Inflammatory macrophage treated with lipopolysaccharide for 1 hour (primary cell): ENCODE results near the gene GCAT.

Experiments used
- DNase-seq, 2 donors: peaks; one replicate each; pipeline ENCODE4 v3.0.0-alpha.2; 2020 to 2022

GCAT gene

GRCh38 chr22:37811867-37812266 lies 4.1 kb downstream of the GCAT start:
- no peak for DNase-seq

- DNase-seq = no peak
These were observed 5.3 kb downstream of the GCAT start for GRCh38 chr22:37812869-37813678.

GRCh38 chr22:37815593-37815992 lies 7.9 kb downstream of the GCAT start:
- no peak for DNase-seq

GRCh38 chr22:37816543-37817180 lies 8.9 kb downstream of the GCAT start:
- no peak for DNase-seq

GRCh38 chr22:37817705-37818408 lies 10.1 kb downstream of the GCAT start:
- DNase-seq = peak; percentile 56 to 91

- DNase-seq = peak; percentile 59 to 65
These were observed 10.8 kb downstream of the GCAT start for GRCh38 chr22:37818409-37819104.

- DNase-seq = no peak
These were observed 11.3 kb downstream of the GCAT start for GRCh38 chr22:37819105-37819433.

GRCh38 chr22:37820350-37820749 lies 12.6 kb downstream of the GCAT start:
- no peak for DNase-seq

GRCh38 chr22:37822079-37822833 lies 14.5 kb downstream of the GCAT start:
- DNase-seq = no peak

GRCh38 chr22:37823134-37823985 lies 15.6 kb downstream of the GCAT start, which contains the start of gene GALR3:
TSS of gene GALR3 (plus strand) at chr22:37823382. CDS start at chr22:37823407, 25 bp downstream.
- no peak for DNase-seq

GRCh38 chr22:37824674-37825641 lies 17.2 kb downstream of the GCAT start:
- no peak for DNase-seq

GRCh38 chr22:37827056-37827455 lies 19.3 kb downstream of the GCAT start:
- DNase-seq = no peak

GRCh38 chr22:37830093-37830842 lies 22.5 kb downstream of the GCAT start:
- DNase-seq = no peak

- DNase-seq = no peak
These were observed 23.7 kb downstream of the GCAT start for GRCh38 chr22:37831472-37831871.

- no peak for DNase-seq
These were observed 24.5 kb downstream of the GCAT start for GRCh38 chr22:37832022-37832857.

- DNase-seq = no peak
These were observed 34.5 kb downstream of the GCAT start for GRCh38 chr22:37842015-37842793.

GRCh38 chr22:37843741-37844089 lies 36.0 kb downstream of the GCAT start:
- no peak for DNase-seq

- DNase-seq = peak; percentile 41 to 61
These were observed 37.2 kb downstream of the GCAT start for GRCh38 chr22:37844904-37845329.
